H1 (cell line): ENCODE results near the gene SLC35E3. TPM values are rescaled to one million over a fixed set of nuclear protein-coding genes. Genes with fewer than 3 reads are reported as not detected.

ENCODE experiments used
- CTCF ChIA-PET: fragments of 300-600 bp; sonication (Branson Sonifier 250); formaldehyde crosslinking; loops from one replicate; lab custom pipeline; 2021; ENCODE audit not compliant: partially characterized antibody; lab: Charles Lee
- POLR2A ChIA-PET: fragments of 300-600 bp; sonication (Branson Sonifier 250); formaldehyde crosslinking; loops from one replicate; lab custom pipeline; 2021; ENCODE audit warnings: inconsistent platforms; ENCODE audit not compliant: partially characterized antibody; lab: Charles Lee
- DNase-seq, 2 experiments: peaks; one replicate each; pipeline versions ENCODE4 v3.0.0 to v3.0.0-alpha.2; 2010 to 2022; ENCODE audit warnings: low spot score in 2 of 2, low read depth in 1 of 2, mixed read lengths in 1 of 2
- FAIRE-seq: peaks from 2 replicates; lab custom pipeline; 2011; peaks lifted over from hg19 to GRCh38; lab: Jason Lieb, UNC
- H2AFZ ChIP-seq: 2 replicates; pipeline ENCODE4 v1.8.1; 2012; ENCODE audit warnings: low read length, inconsistent platforms
- H2AK5ac ChIP-seq: 2 replicates; pipeline ENCODE4 v1.6.1; 2013; ENCODE audit warnings: low read depth, low read length
- H2BK120ac ChIP-seq: replicated peaks from 2 replicates; pipeline ENCODE3; 2013; ENCODE audit warnings: low read depth, low read length, inconsistent platforms
- H2BK12ac ChIP-seq: 2 replicates; pipeline ENCODE4 v1.6.1; 2013; ENCODE audit warnings: low read depth, low read length
- H2BK15ac ChIP-seq: 2 replicates; pipeline ENCODE4 v1.6.1; 2013; ENCODE audit warnings: low read length
- H2BK20ac ChIP-seq: 2 replicates; pipeline ENCODE4 v1.6.1; 2013; ENCODE audit warnings: low read length
- H2BK5ac ChIP-seq: 2 replicates; pipeline ENCODE4 v1.6.1; 2013; ENCODE audit warnings: low read depth, low read length
- H3K14ac ChIP-seq: 2 replicates; pipeline ENCODE4 v1.6.1; 2013; ENCODE audit warnings: inconsistent platforms; ENCODE audit not compliant: insufficient read length
- H3K18ac ChIP-seq: 2 replicates; pipeline ENCODE4 v1.6.1; 2013; ENCODE audit warnings: low read length; ENCODE audit errors: extremely low read depth
- H3K23ac ChIP-seq: 2 replicates; pipeline ENCODE4 v1.6.1; 2013; ENCODE audit warnings: inconsistent platforms; ENCODE audit not compliant: insufficient read length
- H3K23me2 ChIP-seq: 2 replicates; pipeline ENCODE4 v1.6.1; 2013; ENCODE audit warnings: low read depth, low read length
- H3K27ac ChIP-seq: 2 replicates; pipeline ENCODE4 v1.6.1; 2011; ENCODE audit warnings: low read depth, low read length, inconsistent platforms
- H3K27me3 ChIP-seq, 4 experiments: replicated peaks in 1 of 4; 1 replicate in 1 of 4; 2 replicates in 3 of 4; pipeline versions ENCODE4 v1.6.1 to v1.8.1; 2011 to 2013; ENCODE audit warnings: low read length in 3 of 4, mild to moderate bottlenecking in 3 of 4, inconsistent platforms in 2 of 4, mixed read lengths in 2 of 4, moderate library complexity in 1 of 4; ENCODE audit not compliant: control insufficient read depth in 3 of 4, insufficient read depth in 3 of 4; ENCODE audit errors: extremely low read depth in 1 of 4
- H3K36me3 ChIP-seq, 4 experiments: 2 replicates each; pipeline versions ENCODE4 v1.6.1 to v1.8.1; 2011 to 2013; ENCODE audit warnings: mild to moderate bottlenecking in 4 of 4, low read length in 3 of 4, moderate library complexity in 2 of 4, control low read depth in 1 of 4, inconsistent platforms in 1 of 4; ENCODE audit not compliant: insufficient read depth in 4 of 4, control insufficient read depth in 2 of 4
- H3K4ac ChIP-seq: replicated peaks from 2 replicates; pipeline ENCODE3; 2013; ENCODE audit warnings: low read length, low read depth, mixed read lengths, inconsistent platforms; ENCODE audit not compliant: insufficient read length
- H3K4me1 ChIP-seq, 4 experiments: replicated peaks in 1 of 4; 1 replicate in 1 of 4; 2 replicates in 3 of 4; pipeline versions ENCODE4 v1.6.1 to v1.8.1; 2011 to 2013; ENCODE audit warnings: low read length in 3 of 4, inconsistent platforms in 2 of 4, mixed read lengths in 1 of 4; ENCODE audit not compliant: insufficient read depth in 4 of 4, control insufficient read depth in 3 of 4
- H3K4me2 ChIP-seq, 2 experiments: 2 replicates each; pipeline versions ENCODE4 v1.6.1 to v1.8.1; 2011 to 2013; ENCODE audit warnings: low read depth in 2 of 2, low read length in 2 of 2, control low read depth in 1 of 2, inconsistent platforms in 1 of 2, mild to moderate bottlenecking in 1 of 2; ENCODE audit not compliant: insufficient read depth in 1 of 2
- H3K4me3 ChIP-seq, 4 experiments: fragments of 200-600, 300-600 bp in 1 of 4; sonication (generic), shearing (Covaris generic), sonication (Bioruptor Twin) in 1 of 4; 2 replicates each; pipeline versions ENCODE4 v1.5.1 to v1.8.1; 2011 to 2016; ENCODE audit warnings: low read length in 4 of 4, low read depth in 3 of 4, control low read depth in 2 of 4, inconsistent platforms in 2 of 4, mild to moderate bottlenecking in 2 of 4, mixed read lengths in 1 of 4, moderate library complexity in 1 of 4; ENCODE audit not compliant: insufficient read depth in 2 of 4; ENCODE audit errors: extremely low read depth in 1 of 4
- H3K56ac ChIP-seq: replicated peaks from 2 replicates; pipeline ENCODE3; 2013; ENCODE audit warnings: low read depth, mild to moderate bottlenecking, mixed read lengths, low read length, inconsistent platforms; ENCODE audit not compliant: insufficient read length
- H3K79me1 ChIP-seq: 2 replicates; pipeline ENCODE4 v1.6.1; 2013; ENCODE audit warnings: low read depth, low read length, control low read depth
- H3K79me2 ChIP-seq, 2 experiments: 2 replicates each; pipeline versions ENCODE4 v1.6.1 to v1.8.1; 2012 to 2013; ENCODE audit warnings: low read length in 2 of 2, mild to moderate bottlenecking in 2 of 2, inconsistent platforms in 1 of 2; ENCODE audit not compliant: insufficient read depth in 2 of 2, control insufficient read depth in 1 of 2
- H3K9ac ChIP-seq, 4 experiments: replicated peaks in 1 of 4; 1 replicate in 1 of 4; 2 replicates in 3 of 4; pipeline versions ENCODE4 v1.6.1 to v1.8.1; 2011 to 2013; ENCODE audit warnings: low read depth in 3 of 4, low read length in 3 of 4, control low read depth in 2 of 4, mild to moderate bottlenecking in 2 of 4, moderate library complexity in 2 of 4, inconsistent platforms in 1 of 4; ENCODE audit errors: extremely low read depth in 1 of 4
- H3K9me3 ChIP-seq, 2 experiments: 2 replicates each; pipeline versions ENCODE4 v1.6.1 to v1.8.1; 2012 to 2013; ENCODE audit warnings: mild to moderate bottlenecking in 2 of 2, moderate library complexity in 2 of 2, control low read depth in 1 of 2, inconsistent platforms in 1 of 2, low read depth in 1 of 2, low read length in 1 of 2, mixed read lengths in 1 of 2; ENCODE audit not compliant: insufficient read depth in 2 of 2
- H4K20me1 ChIP-seq, 2 experiments: replicated peaks in 1 of 2; 2 replicates each; pipeline versions ENCODE3 to v1.8.1; 2011 to 2013; ENCODE audit warnings: inconsistent platforms in 2 of 2, low read length in 2 of 2, mild to moderate bottlenecking in 1 of 2; ENCODE audit not compliant: insufficient read depth in 2 of 2, control insufficient read depth in 1 of 2
- H4K5ac ChIP-seq: 2 replicates; pipeline ENCODE4 v1.6.1; 2013; ENCODE audit warnings: low read length, low read depth, mixed read lengths, inconsistent platforms; ENCODE audit not compliant: insufficient read length
- H4K8ac ChIP-seq: 2 replicates; pipeline ENCODE4 v1.8.0; 2013; ENCODE audit warnings: mild to moderate bottlenecking, moderate library complexity, low read length, inconsistent platforms; ENCODE audit not compliant: insufficient read depth; ENCODE audit errors: extremely low read depth
- H4K91ac ChIP-seq: replicated peaks from 2 replicates; pipeline ENCODE3; 2013; ENCODE audit warnings: low read length, mixed read lengths, inconsistent platforms; ENCODE audit not compliant: insufficient read length
- GTF2F1 ChIP-seq: IDR thresholded peaks from 2 replicates; pipeline ENCODE4 v1.6.1; 2012; ENCODE audit warnings: low read depth, low read length, improper control_type of control experiment, borderline replicate concordance
- RNF2 ChIP-seq: fragments of 200-900, 300-1000 bp; sonication (generic); IDR thresholded peaks from 2 replicates; pipeline ENCODE4 v1.7.1; 2016; ENCODE audit warnings: borderline replicate concordance, low read depth, mild to moderate bottlenecking, antibody characterized with exemption, low read length; ENCODE audit not compliant: poor library complexity, severe bottlenecking; ENCODE audit errors: missing control alignments
- WGBS, 2 experiments: shearing (Covaris generic) in 1 of 2; methylation state at CpG; one replicate each; pipeline versions ENCODE4 v1.1.6 to v1.1.7; 2013 to 2015; ENCODE audit warnings: low lambda C conversion rate in 2 of 2, mixed read lengths in 2 of 2, inconsistent platforms in 1 of 2, low coverage in 1 of 2, missing lambda C conversion rate in 1 of 2; ENCODE audit not compliant: insufficient replicate concordance in 2 of 2, insufficient coverage in 1 of 2, insufficient read length in 1 of 2; ENCODE audit errors: extremely low coverage in 1 of 2, missing lambda C conversion rate in 1 of 2; 5-methylcytosine and 5-hydroxymethylcytosine counted together
- polyA plus RNA-seq, 7 experiments: library from polyadenylated mRNA; depleted of rRNA in 3 of 7; stranded (reverse) in 5 of 7; unstranded in 2 of 7; fragments of >200 nt in 5 of 7; fragments of 200-250 nt in 2 of 7; gene quantifications; 1 replicate in 5 of 7; 2 replicates in 1 of 7; 4 replicates in 1 of 7; pipeline versions ENCODE4 v1.2.1 to v1.2.3, GENCODE V29; 2011 to 2013; ENCODE audit warnings: missing spikeins in 2 of 7, mixed read lengths in 2 of 7
- total RNA-seq: library from RNA; stranded (reverse); fragmentation: NEBNext Ultra II Directional; extraction: Animal tissue kit (Norgen Biotek cat#: 25700); gene quantifications from 2 replicates; pipeline ENCODE4 v1.2.1, GENCODE V29; 2021

Gene SLC35E3
- total and polyA plus RNA-seq, 2 of the 8 experiments (the other 6 are each of a cell fraction or from before 2014, with no cell fraction given), result 10.0 to 10.9 TPM

- Histone ChIP-seq H3K56ac (no peak overlapping the region), H3K36me3 (peaks cover 12 to 83% (median 47%) of the 10 kb centered on the region in 4 experiments), H4K8ac (no peak overlapping the region), H4K91ac (no peak overlapping the region), H3K4me1 (no peaks in the 10 kb centered on the region), H2BK15ac (no peak overlapping the region), H3K27ac (no peak overlapping the region; the same call in 1 of the 2 replicates), H2BK20ac (no peak overlapping the region), H3K4me2 (no peak overlapping the region), H3K79me1 (no peaks in the 10 kb centered on the region; the same call in 1 of the 2 replicates), H3K9ac (no peak overlapping the region), H3K27me3 (no peaks in the 10 kb centered on the region), H3K14ac (no peak overlapping the region), H2BK12ac (no peak overlapping the region), H2AK5ac (no peak overlapping the region), H3K23ac (no peak overlapping the region), H4K5ac (no peak overlapping the region), H3K4ac (no peak overlapping the region)
- FAIRE-seq, result no peak
- DNase-seq, result no peak
- CTCF ChIA-PET, result interaction anchor here (3.7 kb wide), 1 partner anchor 16 kb away, joined by 29 read pairs; no protein-coding TSS in a partner anchor
- TF ChIP-seq RNF2, result no peak
- no peak for TF ChIP-seq GTF2F1
- TF ChIP-seq, all 59 proteins: peak for 0
- WGBS, 2 experiments, result 86% methylated on average over 3 of the region's 3 CpGs; no CpG with 5 or more reads in 1 of the 2 experiments
- Histone ChIP-seq H3K4me3 (no peak overlapping the region), H2BK120ac (no peak overlapping the region), H3K23me2 (no peaks in the 10 kb centered on the region), H3K79me2 (peaks cover 4 to 80% of the 10 kb centered on the region in 2 experiments), H2BK5ac (no peak overlapping the region), H4K20me1 (peaks cover 3 to 7% of the 10 kb centered on the region in 2 experiments), H3K9me3 (no peaks in the 10 kb centered on the region), H2AFZ (no peak overlapping the region), H3K18ac (no peak overlapping the region)
- POLR2A ChIA-PET, result interaction anchor here (0.8 to 2.2 kb wide), 8 partner anchors 10 to 100 kb away, joined by 3 to 14 read pairs (median 6); no protein-coding TSS in a partner anchor
Observed at GRCh38 chr12:68814490-68815231, 68.7 kb downstream of the SLC35E3 start.
